Spleen (tissue), 11 donors: ENCODE measurements around the gene NBEA. TPM values are rescaled to one million over a fixed set of nuclear protein-coding genes. Genes with fewer than 3 reads are reported as not detected.

Source experiments
- DNase-seq: peaks from one replicate; pipeline ENCODE4 v3.0.0-alpha.2; 2020
- H3K27ac ChIP-seq, 8 donors: fragments of 200-600 bp; sonication (generic) in 7 of 8; 1 replicate in 4 of 8; 2 replicates in 4 of 8; pipeline versions ENCODE4 v1.5.0 to v1.8.0; 2016 to 2021; ENCODE audit warnings: inconsistent platforms in 4 of 8, mild to moderate bottlenecking in 4 of 8, moderate library complexity in 1 of 8
- H3K27me3 ChIP-seq, 7 donors: fragments of 200-600 bp; sonication (generic) in 6 of 7; replicated peaks in 1 of 7; 1 replicate in 4 of 7; 2 replicates in 3 of 7; pipeline versions ENCODE4 v1.5.0 to v1.8.0; 2016 to 2021; ENCODE audit warnings: inconsistent platforms in 3 of 7, mild to moderate bottlenecking in 1 of 7
- H3K36me3 ChIP-seq, 6 donors: fragments of 200-600 bp; sonication (generic) in 5 of 6; 1 replicate in 4 of 6; 2 replicates in 2 of 6; pipeline versions ENCODE4 v1.5.0 to v1.8.0; 2016 to 2021; ENCODE audit warnings: inconsistent platforms in 2 of 6
- H3K4me1 ChIP-seq, 6 donors: fragments of 200-600 bp; sonication (generic) in 5 of 6; 1 replicate in 3 of 6; 2 replicates in 3 of 6; pipeline versions ENCODE4 v1.5.0 to v1.8.0; 2016 to 2021; ENCODE audit warnings: inconsistent platforms in 3 of 6
- H3K4me3 ChIP-seq, 8 donors: fragments of 200-600 bp; sonication (generic) in 7 of 8; 1 replicate in 4 of 8; 2 replicates in 4 of 8; pipeline versions ENCODE4 v1.5.0 to v1.8.0; 2016 to 2021; ENCODE audit warnings: inconsistent platforms in 4 of 8, mild to moderate bottlenecking in 4 of 8, moderate library complexity in 2 of 8
- H3K9me3 ChIP-seq, 8 donors: fragments of 200-600 bp; sonication (generic) in 7 of 8; 1 replicate in 4 of 8; 2 replicates in 4 of 8; pipeline versions ENCODE4 v1.5.0 to v1.8.0; 2016 to 2021; ENCODE audit warnings: inconsistent platforms in 4 of 8
- CTCF ChIP-seq, 11 experiments: fragments of 200-600 bp in 7 of 11; fragments of 450-650 bp in 4 of 11; sonication (generic) in 4 of 11; IDR thresholded peaks in 8 of 11; conservative IDR thresholded peaks in 3 of 11; 1 replicate in 7 of 11; 2 replicates in 4 of 11; pipeline versions ENCODE4 v1.4.0 to v1.8.0; 2016 to 2021; ENCODE audit warnings: antibody characterized with exemption in 11 of 11, inconsistent platforms in 4 of 11, mild to moderate bottlenecking in 1 of 11
- POLR2A ChIP-seq, 3 donors: fragments of 450-650 bp; IDR thresholded peaks; one replicate each; pipeline ENCODE4 v1.5.1; 2017; ENCODE audit warnings: antibody characterized with exemption in 3 of 3, mild to moderate bottlenecking in 1 of 3
- POLR2AphosphoS5 ChIP-seq, 3 donors: sonication (generic); formaldehyde crosslinking; IDR thresholded peaks; one replicate each; pipeline ENCODE4 v1.5.1; 2017; ENCODE audit warnings: antibody characterized with exemption in 3 of 3
- WGBS, 5 donors: extraction: QIAGEN DNeasy Blood & Tissue Kit in 3 of 5; methylation state at CpG; one replicate each; pipeline versions ENCODE4 v1.1.5 to v1.1.7; 2013 to 2018; 5-methylcytosine and 5-hydroxymethylcytosine counted together
- intact Hi-C: fragments of 100-400 bp; cut with DNase I; formaldehyde crosslinking; loops from one replicate; pipeline ENCODE4 v1.15.0; 2023; ENCODE audit warnings: low total_unique reads
- polyA plus RNA-seq, 3 donors: library from polyadenylated mRNA; stranded (reverse); fragments of 200-250 nt; gene quantifications; one replicate each; pipeline ENCODE4 v1.2.1, GENCODE V29; 2013
- total RNA-seq, 7 donors: library from RNA; depleted of rRNA in 3 of 7; stranded (reverse); fragments of >200 nt in 3 of 7; fragmentation: NEBNext Ultra II Directional in 4 of 7; extraction: Animal tissue kit (Norgen Biotek cat#: 25700) in 4 of 7; gene quantifications; one replicate each; pipeline versions ENCODE4 v1.1.0 to v1.2.1, GENCODE V29; 2016 to 2021
- donor health status: healthy with polysubstance abuse.
- donor health status: DM: no; HTN: no; CAD: no; lungs with moderate emphysema.
- donor health status: DM: no; HTN: no; CAD: no.
- donor health status: Bipolar disorder and iron deficiency.
- donor health status: healthy.
- donor health status: DM: no; HTN: no; CAD: no.
- donor health status: DM: yes; HTN: yes; CAD: no.

NBEA gene
- total and polyA plus RNA-seq, 10 donors: 1.8 to 27.7 (median 12.9) TPM

GRCh38 chr13:35614666-35615065 lies 672.6 kb downstream of the NBEA start:
- H3K4me3 ChIP-seq: no peak overlapping the region
- H3K27ac ChIP-seq: no peak overlapping the region
- DNase-seq: no peak
- H3K27me3 ChIP-seq: no peaks in the 10 kb centered on the region
- 94 to 100% (median 96%) methylated on average over 2 of the region's 2 CpGs for WGBS, 5 donors
- no peak for TF ChIP-seq POLR2AphosphoS5 (IDR thresholded peaks at IDR 0.05)
- TF ChIP-seq CTCF (IDR thresholded peaks at IDR 0.05 in 8 of 11, conservative IDR thresholded peaks at IDR 0.05 in 3 of 11): no peak
- no peak for TF ChIP-seq POLR2A (IDR thresholded peaks at IDR 0.05)
- H3K4me1 ChIP-seq: no peaks in the 10 kb centered on the region
- intact Hi-C loops: no loop called here
- H3K36me3 ChIP-seq: no peaks in the 10 kb centered on the region
- H3K9me3 ChIP-seq: peaks cover 0 to 6% (median 0%) of the 10 kb centered on the region in 8 donors

DNA sequence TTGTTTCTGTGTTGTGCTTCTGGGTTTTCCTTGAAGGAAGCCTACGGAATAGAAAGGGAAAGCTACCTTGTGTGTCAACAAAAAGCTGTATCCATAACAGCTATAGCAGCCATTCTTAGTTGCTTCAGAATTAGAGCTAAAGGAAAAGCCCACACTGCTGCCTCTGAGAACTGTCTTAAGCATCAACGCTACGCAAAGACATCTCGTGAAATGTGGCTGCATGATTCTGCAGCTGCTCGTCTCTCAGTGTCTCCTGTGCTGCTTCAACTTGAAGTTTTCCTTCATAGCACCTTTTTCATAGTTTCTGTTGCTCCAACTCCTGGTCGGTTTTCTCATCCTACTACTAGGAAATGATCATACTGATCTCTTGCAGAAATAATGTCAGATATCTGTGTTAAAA lies 675.4 kb downstream of the NBEA start:
- 85 to 94% (median 90%) methylated on average over 6 of the region's 6 CpGs for WGBS, 5 donors
- Histone ChIP-seq H3K4me1 (no peaks in the 10 kb centered on the region), H3K27me3 (no peaks in the 10 kb centered on the region), H3K4me3 (no peak overlapping the region), H3K36me3 (no peaks in the 10 kb centered on the region), H3K27ac (no peak overlapping the region), H3K9me3 (no peaks in the 10 kb centered on the region)
- DNase-seq: no peak
- TF ChIP-seq POLR2AphosphoS5 (IDR thresholded peaks at IDR 0.05): no peak
- intact Hi-C loops: no loop called here

GRCh38 chr13:35618565-35619083 lies 676.6 kb downstream of the NBEA start:
- no peak overlapping the region for H3K27ac ChIP-seq
- H3K4me1 ChIP-seq: no peaks in the 10 kb centered on the region
- no peaks in the 10 kb centered on the region for H3K27me3 ChIP-seq
- intact Hi-C loops: no loop called here
- DNase-seq: no peak
- no peak for TF ChIP-seq POLR2AphosphoS5 (IDR thresholded peaks at IDR 0.05)
- TF ChIP-seq CTCF (IDR thresholded peaks at IDR 0.05 in 8 of 11, conservative IDR thresholded peaks at IDR 0.05 in 3 of 11): no peak
- no peak for TF ChIP-seq POLR2A (IDR thresholded peaks at IDR 0.05)
- H3K9me3 ChIP-seq: no peaks in the 10 kb centered on the region
- no peaks in the 10 kb centered on the region for H3K36me3 ChIP-seq
- H3K4me3 ChIP-seq: no peak overlapping the region
- 77 to 89% (median 85%) methylated on average over 5 of the region's 5 CpGs for WGBS, 5 donors

DNA sequence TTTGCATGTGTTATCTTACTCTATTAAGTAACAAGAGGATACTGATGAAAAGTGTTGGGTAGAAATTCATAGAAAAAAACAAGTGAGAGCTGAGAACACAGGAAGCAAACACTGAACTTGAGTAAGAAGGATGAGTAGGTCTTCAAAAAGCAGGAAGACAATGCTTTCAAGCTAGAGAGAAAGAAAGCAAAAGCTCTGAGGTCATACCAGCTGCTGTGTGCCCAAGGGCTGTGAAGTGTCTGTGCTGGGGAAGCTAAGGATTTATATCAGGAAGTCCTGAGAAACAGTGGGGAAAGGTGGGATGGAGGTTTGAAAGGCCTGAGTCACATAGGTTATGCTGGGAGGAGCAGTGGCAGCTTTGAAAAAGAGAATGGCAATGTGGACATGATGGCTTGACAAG lies 679.9 kb downstream of the NBEA start:
- no peak for DNase-seq
- Histone ChIP-seq H3K4me1 (no peaks in the 10 kb centered on the region), H3K36me3 (no peaks in the 10 kb centered on the region), H3K4me3 (no peak overlapping the region), H3K9me3 (no peaks in the 10 kb centered on the region), H3K27me3 (no peaks in the 10 kb centered on the region), H3K27ac (no peak overlapping the region)
- TF ChIP-seq POLR2AphosphoS5 (IDR thresholded peaks at IDR 0.05) (no peak), CTCF (IDR thresholded peaks at IDR 0.05 in 8 of 11, conservative IDR thresholded peaks at IDR 0.05 in 3 of 11) (no peak), POLR2A (IDR thresholded peaks at IDR 0.05) (no peak)
- intact Hi-C loops: no loop called here

DNA sequence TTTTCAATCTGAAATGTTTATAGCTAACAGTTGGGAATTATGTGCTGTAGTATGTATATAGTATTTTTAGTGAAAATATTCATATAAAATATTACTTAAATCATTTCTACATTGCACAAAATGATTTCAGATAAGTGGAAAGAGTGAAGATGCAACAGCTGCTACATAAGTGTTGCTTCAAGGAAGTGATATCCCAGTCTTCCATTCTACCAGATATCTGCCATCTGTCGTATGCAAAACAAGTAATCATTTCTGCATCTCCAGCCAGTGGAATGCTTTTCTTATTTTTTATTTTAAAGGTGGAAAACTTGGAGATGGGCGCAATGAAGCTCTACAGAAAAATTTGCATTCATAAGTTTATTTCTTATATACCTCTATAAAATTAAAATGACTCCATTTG lies 687.0 kb downstream of the NBEA start:
- Histone ChIP-seq H3K4me1 (no peaks in the 10 kb centered on the region), H3K27me3 (no peaks in the 10 kb centered on the region), H3K4me3 (no peak overlapping the region), H3K9me3 (no peaks in the 10 kb centered on the region), H3K36me3 (peaks cover 0 to 12% (median 0%) of the 10 kb centered on the region in 6 donors), H3K27ac (no peak overlapping the region)
- TF ChIP-seq POLR2AphosphoS5 (IDR thresholded peaks at IDR 0.05): no peak
- 86 to 93% (median 90%) methylated on average over 2 of the region's 2 CpGs for WGBS, 5 donors
- intact Hi-C loops: no loop called here
- no peak for DNase-seq
